Measurements from ENCODE around the gene TRIM52. TPM values are rescaled to one million over a fixed set of nuclear protein-coding genes. Genes with fewer than 3 reads are reported as not detected.

Gene TRIM52
- polyA plus RNA-seq, 4 donors = 2.4 to 29.7 (median 7.2) TPM

DNA sequence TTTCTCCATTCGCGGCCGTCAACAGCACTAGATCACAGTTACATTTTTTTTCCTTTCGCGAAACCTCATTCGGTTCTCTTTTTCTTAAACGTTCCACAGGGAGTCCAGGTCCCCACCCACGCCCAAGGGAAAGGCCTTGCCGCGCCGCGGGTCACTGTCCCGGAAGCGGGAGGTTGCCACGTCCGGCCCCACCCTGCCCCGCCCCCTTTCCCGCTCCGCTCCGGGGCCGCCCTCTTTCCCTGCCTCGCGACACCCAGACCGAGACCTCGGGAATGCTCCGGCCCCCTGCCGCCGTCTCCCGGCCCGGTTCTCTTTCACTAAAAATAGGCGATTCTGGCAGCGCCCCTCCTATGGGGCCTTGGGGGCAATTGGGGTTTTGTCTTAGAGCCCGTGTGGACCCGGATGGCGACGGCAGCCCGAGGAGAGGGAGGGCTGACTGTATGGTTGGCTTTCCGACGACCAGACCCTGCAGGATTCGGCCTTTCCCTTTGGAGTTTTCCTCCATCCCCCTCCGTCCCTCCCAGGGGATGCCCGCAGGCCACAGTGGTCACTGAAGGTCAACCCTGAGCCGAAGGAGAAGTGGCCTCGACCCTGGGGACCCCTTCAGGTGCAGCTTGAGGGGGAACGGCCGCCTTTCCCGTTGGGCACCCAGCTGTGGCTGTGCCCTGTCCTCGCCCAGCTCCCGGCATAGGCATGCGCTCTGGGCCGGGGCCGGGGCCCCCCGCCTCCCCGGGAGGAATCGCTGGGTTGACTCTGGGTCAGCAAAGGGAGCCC is 14.5 kb downstream of the TRIM52 start:
- FAIRE-seq = no peak
- Histone ChIP-seq H3K27me3 (ENCODE audit: control insufficient read depth in 3 of 3, insufficient read depth in 3 of 3, low read length in 3 of 3) (no peaks in the 10 kb centered on the region), H3K4me1 (ENCODE audit: control insufficient read depth in 3 of 3, insufficient read depth in 2 of 3, low read depth in 1 of 3, low read length in 2 of 3) (peaks cover 10 to 27% (median 18%) of the 10 kb centered on the region in 3 donors)

DNA sequence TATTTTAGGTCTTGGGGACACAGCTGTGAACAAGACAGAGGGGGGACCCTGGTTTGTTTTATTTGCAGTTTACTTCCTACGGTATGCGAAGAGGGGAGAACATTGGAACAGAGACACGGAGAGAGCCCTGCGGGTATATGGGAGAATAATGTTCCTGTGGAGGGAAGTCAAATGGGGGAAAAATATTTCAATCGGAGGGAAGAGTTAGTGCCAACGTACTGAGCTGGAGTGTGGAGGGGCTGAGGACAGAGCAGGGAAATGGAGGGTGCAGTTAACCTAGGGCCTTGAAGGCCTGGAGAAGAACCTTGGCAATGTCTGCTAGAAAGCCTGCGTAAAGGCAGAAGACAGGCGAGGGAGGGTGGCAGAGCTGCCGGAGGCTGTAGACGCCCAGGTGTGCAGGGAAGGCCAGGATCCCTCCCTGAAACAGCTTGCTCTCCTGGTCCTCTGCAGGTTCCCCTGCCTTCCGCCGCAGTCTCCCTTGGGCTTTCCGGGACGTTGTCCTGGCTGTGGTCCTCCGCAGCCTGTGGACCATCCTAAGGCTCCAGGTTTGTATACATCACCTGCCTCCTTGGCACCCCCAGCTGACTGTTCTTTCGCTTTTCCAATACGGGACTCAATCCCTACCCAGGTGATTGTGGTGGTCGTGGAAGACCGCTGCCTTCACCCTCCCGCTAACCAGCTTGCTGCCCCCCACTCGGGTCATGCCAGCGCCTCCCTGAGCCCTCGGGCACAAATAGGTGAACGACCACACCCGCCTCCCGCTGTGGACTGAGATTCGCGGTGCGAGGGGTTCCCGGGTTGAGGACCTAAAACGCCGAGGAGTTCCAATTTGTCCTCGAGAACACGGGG is 15.3 kb downstream of the TRIM52 start:
- Histone ChIP-seq H3K36me3 (ENCODE audit: control insufficient read depth in 3 of 3, insufficient read depth in 2 of 3, low read depth in 1 of 3, low read length in 3 of 3) (peaks cover 2 to 31% (median 11%) of the 10 kb centered on the region in 3 donors), H3K27me3 (ENCODE audit: control insufficient read depth in 3 of 3, insufficient read depth in 3 of 3, low read length in 3 of 3) (no peaks in the 10 kb centered on the region), H3K4me1 (ENCODE audit: control insufficient read depth in 3 of 3, insufficient read depth in 2 of 3, low read depth in 1 of 3, low read length in 2 of 3) (peaks cover 10 to 29% (median 20%) of the 10 kb centered on the region in 3 donors), H3K9me3 (ENCODE audit: control insufficient read depth in 2 of 2, insufficient read depth in 1 of 2, low read depth in 1 of 2, low read length in 1 of 2) (no peaks in the 10 kb centered on the region), H3K4me3 (ENCODE audit: low read depth in 1 of 3, low read length in 3 of 3) (peak overlapping the region; percentile 52 to 77 (median 61)), H3K27ac (ENCODE audit: low read depth in 1 of 3, low read length in 2 of 3) (peak overlapping the region; percentile 96 to 99 (median 99))
- no peak for DNase-seq
- no peak for FAIRE-seq
- 28 to 37% (median 32%) methylated on average over 34 of the region's 34 CpGs for WGBS, 3 donors

More for the DNA sequence above, 14.5 kb downstream of the TRIM52 start:
- Histone ChIP-seq H3K4me3 (ENCODE audit: low read depth in 1 of 3, low read length in 3 of 3) (peak overlapping the region; percentile 52 to 77 (median 61)), H3K36me3 (ENCODE audit: control insufficient read depth in 3 of 3, insufficient read depth in 2 of 3, low read depth in 1 of 3, low read length in 3 of 3) (peaks cover 1 to 29% (median 5%) of the 10 kb centered on the region in 3 donors), H3K9me3 (ENCODE audit: control insufficient read depth in 2 of 2, insufficient read depth in 1 of 2, low read depth in 1 of 2, low read length in 1 of 2) (no peaks in the 10 kb centered on the region), H3K27ac (ENCODE audit: low read depth in 1 of 3, low read length in 2 of 3) (peak overlapping the region; percentile 96 to 99 (median 99))
- 0 to 1% (median 0%) methylated on average over 54 to 55 of the region's 55 CpGs for WGBS, 3 donors
- DNase-seq = peak; percentile 90 to 96

DNA sequence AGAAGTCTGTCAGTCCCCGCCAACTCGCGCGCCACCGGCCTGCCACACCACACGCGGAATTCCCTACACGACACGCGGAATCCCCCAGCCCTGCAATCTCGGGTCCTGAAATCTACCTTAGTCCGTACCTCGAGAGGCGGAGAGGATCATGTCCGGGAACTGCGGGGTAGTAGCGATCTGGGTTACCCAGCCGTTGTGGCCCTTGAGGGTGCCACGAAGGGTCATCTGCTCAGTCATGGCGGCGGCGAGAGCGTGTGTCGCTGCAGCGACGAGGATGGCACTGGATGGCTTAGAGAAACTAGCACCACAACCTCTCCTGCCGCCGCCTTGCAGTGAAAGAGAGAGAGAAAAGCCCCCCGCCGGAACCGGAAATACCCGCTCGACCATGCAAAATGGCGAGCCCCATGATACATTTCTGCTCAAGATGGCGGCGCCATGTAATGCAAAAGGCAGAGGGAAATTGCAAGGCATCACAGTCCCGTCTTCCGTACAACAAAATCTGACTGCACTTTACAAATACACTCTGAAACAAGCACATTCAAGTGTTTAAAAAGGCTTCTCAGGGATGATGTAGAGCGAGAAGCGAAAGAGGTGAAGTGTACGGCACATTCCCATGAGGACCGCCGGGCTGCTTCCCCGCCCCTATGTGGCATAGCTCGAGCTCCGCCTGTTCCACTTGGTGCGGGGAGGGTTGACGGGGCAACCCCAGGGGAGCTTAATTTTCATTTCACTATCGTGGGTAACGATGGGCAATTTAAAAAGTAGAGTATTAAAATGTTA is 17.2 kb downstream of the TRIM52 start, which contains the start of gene RACK1:
Gene RACK1 (minus strand): TSS at position 343 of the 780 bp plus-strand sequence. CDS start 106 bp downstream, at position 237.
- DNase-seq (peak; percentile 89 to 97), FAIRE-seq (no peak)
- H3K4me3 ChIP-seq (ENCODE audit: low read depth in 1 of 3, low read length in 3 of 3) = peak within 1 kb of the TSS; percentile 80 to 97 (median 83)
- peak within 1 kb of the TSS; percentile 72 to 99 (median 95) for H3K27ac ChIP-seq (ENCODE audit: low read depth in 1 of 3, low read length in 2 of 3)
- no peaks in the 10 kb centered on the region for H3K27me3 ChIP-seq (ENCODE audit: control insufficient read depth in 3 of 3, insufficient read depth in 3 of 3, low read length in 3 of 3)
- peaks cover 6 to 49% (median 13%) of the 10 kb centered on the region in 3 donors for H3K36me3 ChIP-seq (ENCODE audit: control insufficient read depth in 3 of 3, insufficient read depth in 2 of 3, low read depth in 1 of 3, low read length in 3 of 3)
- peaks cover 10 to 29% (median 12%) of the 10 kb centered on the region in 3 donors for H3K4me1 ChIP-seq (ENCODE audit: control insufficient read depth in 3 of 3, insufficient read depth in 2 of 3, low read depth in 1 of 3, low read length in 2 of 3)
- H3K9me3 ChIP-seq (ENCODE audit: control insufficient read depth in 2 of 2, insufficient read depth in 1 of 2, low read depth in 1 of 2, low read length in 1 of 2) = no peaks in the 10 kb centered on the region
- WGBS, 3 donors = 0 to 1% (median 1%) methylated on average over 50 of the region's 50 CpGs

DNA sequence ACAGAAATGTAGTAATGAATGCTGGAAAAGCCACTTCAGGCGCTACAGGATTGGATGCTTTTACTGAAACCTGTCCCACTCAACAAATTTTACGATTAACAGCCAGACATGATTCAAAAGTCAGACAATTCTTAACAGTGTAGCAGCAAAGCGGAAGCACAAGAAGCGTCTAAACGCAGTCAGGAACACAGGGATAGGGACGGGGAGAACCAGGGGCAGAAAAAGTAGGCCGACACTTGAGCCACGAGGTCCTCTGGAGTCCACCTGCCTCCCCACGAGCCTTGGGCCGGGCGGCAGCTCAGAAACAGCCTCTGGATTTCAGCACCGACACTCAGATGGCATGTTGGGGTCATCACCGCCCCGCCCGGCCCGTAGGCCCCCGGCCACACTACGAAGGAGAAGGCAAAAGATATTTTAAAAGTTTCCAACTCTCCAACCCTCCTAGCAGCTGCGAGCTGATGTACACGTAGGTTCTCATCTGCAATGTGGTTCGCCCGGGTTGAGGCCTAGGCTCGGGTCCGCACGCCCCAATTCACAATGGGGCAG is 17.9 kb downstream of the TRIM52 start:
- no peak for FAIRE-seq
- H3K9me3 ChIP-seq (ENCODE audit: control insufficient read depth in 2 of 2, insufficient read depth in 1 of 2, low read depth in 1 of 2, low read length in 1 of 2) = no peaks in the 10 kb centered on the region
- peaks cover 6 to 54% (median 14%) of the 10 kb centered on the region in 3 donors for H3K36me3 ChIP-seq (ENCODE audit: control insufficient read depth in 3 of 3, insufficient read depth in 2 of 3, low read depth in 1 of 3, low read length in 3 of 3)
- 0 to 1% (median 1%) methylated on average over 24 to 25 of the region's 25 CpGs for WGBS, 3 donors
- no peak for DNase-seq
- peak overlapping the region; percentile 72 to 99 (median 95) for H3K27ac ChIP-seq (ENCODE audit: low read depth in 1 of 3, low read length in 2 of 3)
- H3K4me3 ChIP-seq (ENCODE audit: low read depth in 1 of 3, low read length in 3 of 3) = peak overlapping the region; percentile 80 to 97 (median 83)
- peaks cover 7 to 26% (median 12%) of the 10 kb centered on the region in 3 donors for H3K4me1 ChIP-seq (ENCODE audit: control insufficient read depth in 3 of 3, insufficient read depth in 2 of 3, low read depth in 1 of 3, low read length in 2 of 3)
- no peaks in the 10 kb centered on the region for H3K27me3 ChIP-seq (ENCODE audit: control insufficient read depth in 3 of 3, insufficient read depth in 3 of 3, low read length in 3 of 3)

DNA sequence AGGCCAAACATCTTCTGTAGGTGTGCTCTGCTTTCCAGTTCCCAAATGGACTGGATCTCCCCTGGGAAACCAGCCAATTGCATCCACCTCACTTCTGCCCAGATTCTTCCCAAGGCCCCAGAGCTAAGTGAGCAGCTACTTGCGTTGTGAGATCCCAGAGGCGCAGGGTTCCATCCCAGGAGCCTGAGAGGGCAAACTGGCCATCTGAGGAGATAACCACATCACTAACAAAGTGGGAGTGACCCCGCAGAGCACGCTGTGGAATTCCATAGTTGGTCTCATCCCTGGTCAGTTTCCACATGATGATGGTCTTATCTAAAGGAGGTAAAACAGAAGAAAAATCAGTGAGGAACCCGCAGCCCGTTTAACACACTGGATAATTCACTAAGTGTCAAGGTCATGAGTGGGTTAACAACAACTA is 18.9 kb downstream of the TRIM52 start:
- DNase-seq = no peak
- no peaks in the 10 kb centered on the region for H3K27me3 ChIP-seq (ENCODE audit: control insufficient read depth in 3 of 3, insufficient read depth in 3 of 3, low read length in 3 of 3)
- WGBS, 3 donors = 17 to 30% (median 25%) methylated on average over 6 of the region's 6 CpGs
- no peaks in the 10 kb centered on the region for H3K9me3 ChIP-seq (ENCODE audit: control insufficient read depth in 2 of 2, insufficient read depth in 1 of 2, low read depth in 1 of 2, low read length in 1 of 2)
- H3K36me3 ChIP-seq (ENCODE audit: control insufficient read depth in 3 of 3, insufficient read depth in 2 of 3, low read depth in 1 of 3, low read length in 3 of 3) = peaks cover 15 to 59% (median 24%) of the 10 kb centered on the region in 3 donors
- H3K27ac ChIP-seq (ENCODE audit: low read depth in 1 of 3, low read length in 2 of 3) = peak overlapping the region in 2 of 3 donors; percentile 4 to 95
- FAIRE-seq = no peak
- H3K4me1 ChIP-seq (ENCODE audit: control insufficient read depth in 3 of 3, insufficient read depth in 2 of 3, low read depth in 1 of 3, low read length in 2 of 3) = peaks cover 6 to 21% (median 12%) of the 10 kb centered on the region in 3 donors
- peak overlapping the region in 2 of 3 donors; percentile 83 to 97 for H3K4me3 ChIP-seq (ENCODE audit: low read depth in 1 of 3, low read length in 3 of 3)

DNA sequence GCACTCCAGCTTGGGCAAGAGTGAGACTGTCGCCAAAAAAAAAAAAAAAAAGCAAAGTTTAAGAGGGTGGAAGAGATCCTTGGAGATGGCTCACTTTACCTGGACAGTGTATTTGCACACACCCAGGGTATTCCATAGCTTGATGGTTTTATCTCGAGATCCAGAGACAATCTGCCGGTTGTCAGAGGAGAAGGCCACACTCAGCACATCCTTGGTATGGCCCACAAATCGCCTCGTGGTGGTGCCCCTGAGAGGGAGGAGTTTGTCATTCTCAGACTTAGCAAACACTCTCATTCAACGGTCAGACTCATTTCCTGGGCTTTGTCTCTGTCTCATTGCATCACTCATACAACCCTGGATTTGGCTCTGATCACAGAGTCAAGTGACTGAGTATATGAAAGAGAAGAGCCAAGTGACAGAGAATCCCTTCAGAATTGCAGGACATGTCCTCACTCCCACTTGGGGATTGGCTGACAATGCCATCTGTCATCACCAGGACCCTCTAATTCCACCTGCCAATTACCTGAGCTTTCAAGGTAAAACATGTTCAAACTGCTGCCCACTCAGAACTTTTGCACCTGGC is 19.5 kb downstream of the TRIM52 start:
- DNase-seq = peak in 1 of 2 donors; percentile 51
- Histone ChIP-seq H3K4me1 (ENCODE audit: control insufficient read depth in 3 of 3, insufficient read depth in 2 of 3, low read depth in 1 of 3, low read length in 2 of 3) (peaks cover 6 to 21% (median 12%) of the 10 kb centered on the region in 3 donors), H3K4me3 (ENCODE audit: low read depth in 1 of 3, low read length in 3 of 3) (no peak overlapping the region), H3K27ac (ENCODE audit: low read depth in 1 of 3, low read length in 2 of 3) (peak overlapping the region in 2 of 3 donors; percentile 4 to 95), H3K9me3 (ENCODE audit: control insufficient read depth in 2 of 2, insufficient read depth in 1 of 2, low read depth in 1 of 2, low read length in 1 of 2) (no peaks in the 10 kb centered on the region), H3K36me3 (ENCODE audit: control insufficient read depth in 3 of 3, insufficient read depth in 2 of 3, low read depth in 1 of 3, low read length in 3 of 3) (peaks cover 19 to 63% (median 29%) of the 10 kb centered on the region in 3 donors), H3K27me3 (ENCODE audit: control insufficient read depth in 3 of 3, insufficient read depth in 3 of 3, low read length in 3 of 3) (no peaks in the 10 kb centered on the region)
- WGBS, 3 donors = 22 to 32% (median 25%) methylated on average over 5 to 6 of the region's 6 CpGs
- no peak for FAIRE-seq

DNA sequence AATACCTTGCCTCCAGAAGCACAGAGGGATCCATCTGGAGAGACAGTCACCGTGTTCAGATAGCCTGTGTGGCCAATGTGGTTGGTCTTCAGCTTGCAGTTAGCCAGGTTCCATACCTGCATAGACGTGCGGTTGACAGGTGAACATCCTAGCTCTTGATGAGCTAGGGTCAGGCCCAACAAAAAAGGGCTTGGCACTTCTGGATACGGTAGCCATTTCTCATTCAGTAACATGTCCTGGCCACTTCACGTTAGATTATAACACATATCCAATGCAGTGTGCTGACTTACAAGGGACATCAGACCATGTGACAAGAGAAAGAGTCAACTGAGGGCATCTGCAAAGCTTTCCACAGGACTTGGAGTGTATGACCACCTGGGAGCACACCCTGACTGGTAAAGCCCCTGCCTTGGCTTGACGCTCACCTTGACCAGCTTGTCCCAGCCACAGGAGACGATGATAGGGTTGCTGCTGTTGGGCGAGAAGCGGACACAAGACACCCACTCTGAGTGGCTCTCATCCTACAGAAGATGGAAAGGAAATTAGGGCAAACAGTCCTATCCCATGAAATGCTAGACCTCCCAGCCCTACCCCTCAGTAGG is 21.8 kb downstream of the TRIM52 start:
- no peak for DNase-seq
- Histone ChIP-seq H3K27ac (ENCODE audit: low read depth in 1 of 3, low read length in 2 of 3) (no peak overlapping the region), H3K36me3 (ENCODE audit: control insufficient read depth in 3 of 3, insufficient read depth in 2 of 3, low read depth in 1 of 3, low read length in 3 of 3) (peaks cover 28 to 83% (median 39%) of the 10 kb centered on the region in 3 donors), H3K27me3 (ENCODE audit: control insufficient read depth in 3 of 3, insufficient read depth in 3 of 3, low read length in 3 of 3) (no peaks in the 10 kb centered on the region), H3K4me3 (ENCODE audit: low read depth in 1 of 3, low read length in 3 of 3) (no peak overlapping the region), H3K9me3 (ENCODE audit: control insufficient read depth in 2 of 2, insufficient read depth in 1 of 2, low read depth in 1 of 2, low read length in 1 of 2) (no peaks in the 10 kb centered on the region), H3K4me1 (ENCODE audit: control insufficient read depth in 3 of 3, insufficient read depth in 2 of 3, low read depth in 1 of 3, low read length in 2 of 3) (peaks cover 0 to 10% (median 7%) of the 10 kb centered on the region in 3 donors)
- WGBS, 3 donors = 91 to 94% (median 93%) methylated on average over 9 of the region's 9 CpGs
- no peak for FAIRE-seq
